HuH-7 (cell line): ENCODE results near the gene ABHD12B.
A peak's percentile ranks its signal among the peaks of the same experiment; 100 is the strongest.

Experiments
- DNase-seq: peaks from one replicate; pipeline ENCODE4 v3.0.0; 2011; ENCODE audit warnings: low spot score

ABHD12B gene

DNA sequence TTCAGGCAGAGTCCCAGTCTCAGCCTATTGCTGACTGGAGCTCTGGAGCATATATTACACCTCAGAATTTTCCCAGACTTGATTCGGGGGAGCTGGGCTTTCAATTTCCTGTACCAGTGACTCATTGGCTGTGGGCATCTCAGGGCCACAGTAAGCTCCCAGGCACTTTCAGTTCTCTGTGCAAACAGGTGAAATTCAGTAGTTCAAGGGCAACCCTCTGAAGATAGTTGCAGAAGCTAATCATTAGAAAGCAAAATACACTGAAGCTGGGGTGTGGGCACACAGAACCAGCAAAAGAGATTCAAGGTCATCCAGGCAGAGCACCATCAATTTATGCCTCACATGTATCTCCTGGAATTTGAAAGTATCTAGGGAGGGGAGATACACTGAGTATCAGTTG lies 32.8 kb upstream of the ABHD12B start:
- no peak for DNase-seq

DNA sequence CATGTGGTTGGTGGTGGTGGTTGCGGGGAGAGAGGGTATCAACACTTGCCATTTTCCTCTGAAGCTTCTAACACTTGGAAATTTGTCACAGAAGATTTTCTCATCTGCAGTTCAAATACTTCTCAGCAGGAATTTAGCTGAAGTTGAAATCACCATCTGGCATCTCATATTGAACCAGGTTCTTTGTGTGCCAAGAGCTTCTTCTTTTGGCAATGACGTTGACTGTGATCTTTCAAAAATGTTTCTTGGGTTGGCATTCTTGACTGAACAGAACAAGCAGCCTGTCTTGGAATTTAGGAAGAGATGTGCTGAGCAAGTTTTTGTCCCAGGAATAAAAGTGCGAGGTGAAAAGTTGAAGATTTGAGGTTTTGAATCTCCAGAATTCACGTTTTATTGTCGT lies 32.2 kb upstream of the ABHD12B start:
- no peak for DNase-seq

DNA sequence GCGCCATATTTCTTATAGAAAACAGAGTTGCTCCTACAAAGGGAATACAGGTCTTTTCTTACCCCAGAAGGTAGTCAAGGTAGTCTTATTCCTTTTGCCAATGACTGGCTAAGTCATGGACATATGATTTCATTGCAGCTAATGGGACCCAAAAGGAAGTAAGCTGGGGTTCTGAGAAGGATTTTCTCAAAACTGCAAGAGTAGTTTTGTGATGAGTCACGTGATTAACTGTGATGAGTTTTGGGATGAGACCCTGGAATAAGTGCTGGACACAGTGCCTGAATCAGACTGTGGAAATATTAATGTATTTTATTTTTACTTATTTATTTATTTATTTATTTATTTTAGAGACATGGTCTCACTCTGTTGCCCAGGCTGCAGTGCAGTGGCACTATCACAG lies 27.5 kb upstream of the ABHD12B start:
- DNase-seq, result no peak

GRCh38 chr14:50845166-50845565 lies 26.7 kb upstream of the ABHD12B start:
- no peak for DNase-seq

DNA sequence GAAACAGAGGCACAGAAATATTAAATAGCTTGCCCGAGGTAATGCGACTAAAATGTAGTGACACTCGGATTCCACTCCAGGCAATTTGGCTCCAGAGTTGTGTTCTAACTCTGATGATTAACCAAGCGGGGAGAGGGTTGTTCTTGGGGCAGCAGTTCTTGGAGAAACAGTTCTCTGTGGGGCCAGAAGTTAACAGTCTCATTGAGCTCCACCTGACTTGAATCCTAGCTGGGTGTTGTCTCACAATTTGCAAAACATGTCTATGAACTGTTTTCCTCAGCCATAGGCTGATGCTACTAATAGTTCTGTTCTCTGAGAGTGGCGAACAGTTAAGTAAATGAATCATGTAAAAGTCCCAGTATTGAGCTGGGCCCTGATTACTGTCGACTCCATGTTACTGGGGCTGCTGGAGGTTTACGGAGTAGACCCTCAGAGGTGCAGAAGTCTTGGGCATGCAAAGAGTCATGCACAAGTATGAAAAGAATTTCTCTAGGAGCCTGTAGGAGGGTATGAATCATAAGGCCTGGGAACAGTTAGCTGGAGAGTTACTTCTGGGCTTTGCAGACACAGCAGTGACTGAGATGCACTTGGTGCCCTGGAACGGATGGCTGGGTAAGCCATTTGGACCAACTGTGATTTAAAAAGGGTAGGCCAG lies 25.5 kb upstream of the ABHD12B start:
- no peak for DNase-seq

DNA sequence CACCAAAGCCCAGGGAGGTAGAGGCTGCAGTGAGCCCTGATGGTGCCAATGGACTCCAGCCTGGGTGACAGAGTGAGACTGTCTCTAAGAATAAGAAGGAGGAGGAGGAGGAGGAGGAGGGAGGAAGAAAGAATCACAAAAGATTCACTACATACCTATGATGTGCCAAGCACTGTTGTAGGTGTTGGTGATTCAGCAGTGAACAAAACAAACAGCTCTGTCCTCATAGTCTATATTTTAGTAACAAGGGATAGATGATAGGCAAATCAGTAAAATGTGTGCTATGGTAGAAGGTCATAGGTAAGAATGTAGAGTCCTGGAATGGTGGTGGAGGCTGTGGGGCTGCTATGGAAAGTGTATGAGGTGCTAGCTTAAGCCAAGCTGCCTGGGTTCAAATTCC lies 18.0 kb upstream of the ABHD12B start:
- no peak for DNase-seq

DNA sequence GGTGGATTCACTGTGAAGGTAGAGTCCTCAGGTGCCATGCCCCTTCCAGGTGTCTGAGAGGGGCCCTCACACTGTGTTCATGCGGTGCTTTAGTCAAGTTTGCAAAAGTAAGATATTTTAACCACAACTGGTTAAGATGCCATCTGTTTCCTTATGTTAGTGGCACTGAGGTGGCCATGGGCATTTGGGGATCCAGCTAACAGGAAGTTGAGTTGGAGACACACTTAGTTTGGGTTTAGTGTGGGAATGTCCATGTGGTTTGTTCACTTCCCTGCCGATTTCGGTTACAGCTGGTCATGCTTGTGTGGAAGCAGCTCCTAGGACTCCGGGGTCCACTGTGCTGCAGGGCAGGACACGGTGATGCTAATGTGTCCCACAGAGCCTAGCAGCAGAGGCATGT lies 17.3 kb upstream of the ABHD12B start:
- no peak for DNase-seq

GRCh38 chr14:50855558-50855957 lies 16.3 kb upstream of the ABHD12B start:
- no peak for DNase-seq

DNA sequence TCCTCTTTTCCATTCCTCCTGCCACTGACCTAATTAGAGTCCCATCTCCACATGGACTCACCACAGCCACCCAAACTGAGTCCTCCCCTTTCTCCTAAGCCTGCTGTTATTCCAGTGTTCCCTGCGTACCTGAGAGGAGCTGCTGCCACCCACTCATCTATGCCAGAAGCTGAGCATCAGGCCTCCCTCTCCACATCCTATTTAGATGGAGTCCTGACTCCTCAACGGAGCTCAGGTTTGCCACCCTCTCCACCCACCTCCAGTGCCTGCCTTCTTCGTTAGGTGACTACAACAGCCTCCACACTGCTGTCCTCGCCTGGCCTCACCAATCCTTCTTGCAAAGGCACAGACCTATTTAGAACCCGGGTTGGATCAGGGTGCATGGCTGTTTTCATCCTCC lies 15.2 kb upstream of the ABHD12B start:
- DNase-seq, result no peak

DNA sequence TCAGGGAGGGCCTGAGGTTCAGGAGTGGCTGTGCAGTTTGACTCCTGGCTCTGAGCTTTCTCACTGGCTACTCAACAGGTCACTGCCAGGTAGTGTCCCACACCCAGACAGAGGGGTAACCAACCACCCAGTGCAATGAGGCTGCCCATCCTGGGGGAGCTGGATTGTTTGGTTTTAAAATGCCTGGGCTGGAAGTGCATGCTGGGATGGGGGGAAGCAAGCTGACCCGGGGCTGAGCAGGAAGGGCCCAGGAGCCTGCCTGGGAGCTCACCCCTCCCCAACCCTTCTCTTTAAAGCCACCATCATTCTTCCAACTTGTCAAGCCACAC lies 12.6 kb upstream of the ABHD12B start:
- DNase-seq, result no peak

DNA sequence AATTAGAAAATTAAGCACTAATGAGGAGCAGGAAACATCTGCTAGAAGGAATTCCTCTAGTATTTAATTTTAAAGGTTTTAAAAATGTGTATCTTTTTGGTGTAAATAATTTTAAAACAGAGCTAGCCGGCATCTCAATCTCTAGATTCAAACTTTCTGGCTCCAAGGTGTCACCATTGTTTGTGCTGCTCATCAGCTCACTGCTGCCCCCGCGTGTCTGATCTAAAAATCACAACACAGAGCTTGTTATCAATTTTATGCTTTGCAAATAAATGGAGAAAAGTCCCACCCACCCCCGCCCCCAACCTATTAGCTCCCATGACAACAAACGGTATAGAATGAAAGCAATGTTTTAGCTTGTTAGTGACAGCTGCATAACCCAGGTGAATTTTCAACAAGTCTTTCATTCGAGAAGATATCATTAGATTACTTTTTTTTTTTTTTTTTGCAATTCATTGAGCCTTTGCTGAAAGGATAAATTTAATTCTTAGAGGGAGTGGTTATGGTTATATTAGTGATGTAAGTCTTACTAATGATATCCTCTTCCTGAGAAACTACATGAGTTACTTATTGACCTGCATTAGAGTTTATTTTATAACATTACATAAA lies 11.3 kb upstream of the ABHD12B start:
- peak; percentile 50 for DNase-seq

GRCh38 chr14:50862036-50862570 lies 9.8 kb upstream of the ABHD12B start:
- no peak for DNase-seq

- DNase-seq, result no peak
Measured at GRCh38 chr14:50864237-50864636, 7.6 kb upstream of the ABHD12B start.

DNA sequence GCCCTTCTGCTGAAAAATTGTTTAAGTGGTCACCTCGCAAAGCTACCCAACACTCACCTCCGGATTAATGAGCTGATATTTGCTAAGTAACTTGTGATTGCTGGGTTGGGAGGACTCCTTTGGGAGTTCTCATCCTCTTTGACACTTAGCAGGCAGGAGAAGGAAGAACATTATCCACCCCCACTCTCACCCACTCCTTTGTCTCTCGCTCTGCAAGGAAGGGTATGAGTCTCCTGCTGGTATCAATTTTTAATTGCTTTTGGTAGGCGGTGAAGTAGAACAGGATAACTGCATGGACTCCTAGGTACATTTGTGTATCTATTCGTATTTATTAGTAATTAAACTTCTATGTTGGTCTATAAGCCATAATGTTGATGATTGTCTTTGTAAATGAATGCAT lies 6.9 kb upstream of the ABHD12B start:
- no peak for DNase-seq

DNA sequence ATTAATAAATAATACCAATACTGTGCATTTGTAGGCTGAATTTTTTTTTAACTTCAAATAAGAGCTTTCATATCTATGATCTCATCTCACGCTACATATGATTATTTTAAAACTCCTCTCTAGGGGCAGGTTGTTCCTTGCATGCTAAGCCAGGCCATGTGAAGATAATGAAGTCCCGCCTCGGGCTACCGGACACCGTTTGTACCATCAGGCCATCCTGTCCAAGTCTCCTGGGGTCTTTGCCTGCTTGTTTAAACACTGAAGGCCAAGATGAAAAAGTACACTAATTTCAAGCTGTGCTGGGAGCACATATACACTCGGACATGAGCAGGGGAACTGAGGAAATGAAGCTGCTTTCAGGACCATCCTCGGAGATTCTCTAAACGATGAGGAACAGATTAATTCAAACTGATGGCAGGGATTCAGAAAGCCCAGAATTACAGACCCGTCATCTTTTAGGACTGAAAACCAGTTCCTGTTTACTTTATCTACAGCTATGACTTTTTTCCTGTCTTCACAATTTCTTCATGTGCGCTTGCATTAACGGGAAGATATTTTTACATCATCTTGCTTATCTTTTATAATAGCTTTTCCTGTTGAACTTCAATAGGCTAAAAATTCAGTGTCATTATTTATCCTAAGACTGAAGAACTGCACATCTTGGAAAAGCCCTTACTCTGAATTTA lies 6.3 kb upstream of the ABHD12B start:
- no peak for DNase-seq

DNA sequence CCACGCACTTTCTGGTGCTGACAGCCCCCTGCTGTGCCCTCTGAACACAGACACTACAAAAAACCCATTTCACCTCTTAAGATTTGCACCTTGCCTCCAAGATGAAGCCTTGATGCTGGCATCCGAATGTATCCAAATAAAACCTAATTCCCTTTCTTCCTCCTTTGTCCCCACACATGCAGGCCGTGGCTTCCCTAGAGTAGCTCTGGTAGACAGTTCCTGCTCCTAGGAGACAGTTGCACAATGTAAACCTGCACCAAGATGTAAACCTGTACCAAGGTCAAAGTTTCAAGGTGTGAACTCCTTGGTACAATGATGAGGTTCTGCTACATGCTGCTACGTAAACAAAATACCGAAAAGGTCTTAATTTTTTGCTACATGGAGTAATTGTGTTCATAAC lies 625 bp upstream of the ABHD12B start:
- DNase-seq, result no peak

GRCh38 chr14:50874757-50875156 lies 2.9 kb downstream of the ABHD12B start:
- peak; percentile 26 for DNase-seq

DNA sequence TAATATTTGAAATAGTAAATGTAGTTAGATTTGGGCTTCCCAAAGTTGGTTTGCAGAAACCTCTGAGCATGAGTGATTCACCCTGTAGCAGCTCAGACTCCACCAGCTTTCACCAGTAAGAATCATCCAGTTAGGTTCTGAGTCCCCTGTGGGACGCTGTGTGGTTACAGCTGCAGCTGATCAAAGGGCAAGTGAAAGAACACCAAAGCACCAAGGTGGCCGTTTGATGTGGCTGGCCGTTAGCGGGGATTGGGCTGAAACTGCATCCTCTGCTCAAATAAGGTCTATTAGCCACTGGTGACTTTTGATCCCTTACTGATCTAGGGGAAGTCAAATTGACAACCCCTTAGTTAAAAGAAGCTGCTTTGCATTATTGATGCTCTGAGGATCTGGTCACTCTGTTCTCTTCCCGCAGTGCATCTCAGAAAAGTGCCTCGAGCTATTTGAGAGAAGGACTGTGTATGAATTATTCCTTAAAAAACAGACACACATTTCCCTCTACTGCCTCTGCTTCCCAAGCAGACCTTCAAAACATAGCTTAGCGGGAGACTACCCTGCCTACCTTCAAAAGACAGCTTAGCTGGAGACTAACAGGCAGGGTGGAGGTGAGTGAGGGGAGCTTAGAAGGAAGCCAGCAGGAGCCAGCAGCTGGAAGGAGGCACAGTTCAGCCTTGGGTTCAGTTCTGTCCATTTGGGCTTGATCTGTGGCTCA lies 3.7 kb downstream of the ABHD12B start:
- peak; percentile 63 for DNase-seq

DNA sequence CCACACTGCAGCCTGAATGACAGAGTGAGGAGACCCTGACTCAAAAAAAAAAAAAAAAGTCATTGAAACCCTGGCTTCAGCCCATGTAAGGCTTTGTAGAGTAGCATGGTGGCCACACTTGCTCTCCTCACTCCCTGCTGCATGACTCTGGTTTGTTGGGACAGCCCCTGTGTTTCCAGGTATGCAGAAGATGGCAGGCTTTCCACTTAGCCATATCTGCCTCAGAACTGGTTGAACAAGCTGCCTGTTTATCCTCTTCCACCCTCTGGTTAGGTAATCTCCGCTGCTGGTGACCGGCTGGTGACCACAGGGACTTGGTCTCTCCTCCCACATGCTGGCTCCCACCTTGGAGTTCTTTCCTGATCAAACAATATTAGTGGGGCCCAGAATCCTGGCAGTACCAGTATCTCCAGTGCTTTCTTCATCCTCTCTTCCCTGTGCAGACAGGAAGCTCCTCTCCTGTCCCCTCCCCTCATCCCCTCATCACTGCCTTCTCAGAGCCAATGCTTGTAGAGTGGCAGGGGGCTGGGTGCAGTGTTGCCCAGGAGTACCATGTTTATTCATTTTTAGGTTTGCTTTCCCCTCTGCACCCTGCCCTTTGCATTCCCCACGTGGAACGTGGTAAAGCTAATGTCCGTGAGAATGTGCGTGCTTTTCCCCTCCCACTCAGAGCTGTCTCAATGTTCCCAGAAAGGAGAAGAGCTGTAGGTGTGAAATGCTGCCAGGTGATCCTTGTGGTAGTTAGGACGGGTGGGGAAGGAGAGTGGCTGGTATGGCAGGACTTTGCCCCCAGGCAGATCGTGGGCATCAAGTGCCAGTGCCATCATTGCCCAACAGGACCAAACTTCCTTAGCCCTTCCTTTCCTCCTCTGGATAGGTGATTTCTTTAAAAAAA lies 11.3 kb downstream of the ABHD12B start:
- DNase-seq, result no peak

DNA sequence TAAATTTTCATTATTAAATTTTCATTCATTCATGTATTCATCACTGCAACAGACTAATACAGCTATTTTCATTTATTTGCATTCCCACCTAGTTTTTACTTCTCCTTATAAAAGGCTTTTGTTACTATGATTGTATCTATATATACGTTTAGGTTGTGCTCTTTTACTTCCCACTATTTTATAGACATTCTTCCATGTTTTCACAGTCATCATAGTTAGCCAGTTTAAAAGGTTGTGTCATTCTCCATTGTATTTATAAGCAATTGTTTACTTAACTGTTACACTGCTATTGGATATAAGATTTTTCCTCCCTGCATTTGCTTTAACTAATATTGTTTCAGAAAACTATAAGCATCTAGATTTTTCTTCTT lies 12.0 kb downstream of the ABHD12B start:
- no peak for DNase-seq

DNA sequence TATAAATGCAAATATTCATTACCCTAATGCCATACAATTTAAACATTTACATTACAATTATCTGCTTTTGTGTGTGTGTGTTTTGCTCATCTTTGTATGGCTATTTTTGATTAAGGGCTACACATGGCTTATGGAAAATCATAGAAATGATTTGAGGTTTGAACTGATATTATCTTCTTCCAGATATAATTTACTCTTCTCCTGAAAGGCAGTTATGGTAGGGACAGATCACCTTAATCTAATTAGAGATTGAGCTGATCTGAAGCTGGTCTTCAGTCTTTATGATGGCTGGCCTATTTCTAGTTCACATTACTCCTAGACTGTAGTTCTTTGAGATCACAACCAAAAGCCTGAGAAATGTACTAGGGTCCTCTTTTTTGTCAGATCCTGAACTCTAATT lies 15.6 kb downstream of the ABHD12B start:
- no peak for DNase-seq

GRCh38 chr14:50892255-50892654 lies 20.4 kb downstream of the ABHD12B start:
- DNase-seq, result no peak
